Gastrocnemius medialis (tissue), 4 donors: ENCODE results near the gene ATG4D. TPM values are rescaled to one million over a fixed set of nuclear protein-coding genes. Genes with fewer than 3 reads are reported as not detected.
"Not testable (repeated sequence)": the region's sequence is repeated elsewhere in the genome, so short reads cannot be mapped to it uniquely, and the experiment has no call there.

Source experiments
- ATAC-seq, 2 donors: fragments of 150-250 bp; one replicate each; pipeline ENCODE4 v1.9.1; 2016
- DNase-seq, 2 donors: peaks; one replicate each; pipeline ENCODE4 v3.0.0-alpha.2; 2019
- H3K27ac ChIP-seq, 4 donors: fragments of 200-600 bp; sonication (generic); 1 replicate in 1 of 4; 2 replicates in 3 of 4; pipeline ENCODE4 v1.5.1; 2016 to 2018; ENCODE audit warnings: mild to moderate bottlenecking in 2 of 4, moderate library complexity in 1 of 4
- H3K27me3 ChIP-seq, 3 donors: fragments of 200-600 bp; sonication (generic) in 2 of 3; 1 replicate in 1 of 3; 2 replicates in 2 of 3; pipeline versions ENCODE4 v1.5.1 to v1.6.0; 2016 to 2019; ENCODE audit warnings: mild to moderate bottlenecking in 1 of 3, moderate library complexity in 1 of 3
- H3K36me3 ChIP-seq, 2 donors: fragments of 200-600 bp; sonication (generic) in 1 of 2; one replicate each; pipeline ENCODE4 v1.5.1; 2017 to 2018
- H3K4me1 ChIP-seq, 2 donors: fragments of 200-600 bp; sonication (generic) in 1 of 2; one replicate each; pipeline ENCODE4 v1.5.1; 2016 to 2017; ENCODE audit warnings: mild to moderate bottlenecking in 2 of 2
- H3K4me3 ChIP-seq, 4 donors: fragments of 200-600 bp; sonication (generic) in 3 of 4; 1 replicate in 1 of 4; 2 replicates in 3 of 4; pipeline ENCODE4 v1.5.1; 2016 to 2019; ENCODE audit warnings: mild to moderate bottlenecking in 2 of 4
- H3K9me3 ChIP-seq, 3 donors: fragments of 200-600 bp; sonication (generic) in 2 of 3; 1 replicate in 1 of 3; 2 replicates in 2 of 3; pipeline ENCODE4 v1.5.1; 2016 to 2019
- POLR2A ChIP-seq, 2 donors: fragments of 450-650 bp; IDR thresholded peaks; one replicate each; pipeline ENCODE4 v1.6.1; 2017; ENCODE audit warnings: antibody characterized with exemption in 2 of 2, mild to moderate bottlenecking in 2 of 2, moderate library complexity in 2 of 2
- in situ Hi-C, 4 donors: fragments of 200-750 bp; cut with MboI; loops; one replicate each; pipeline versions ENCODE4 v1.15.0 to v1.8.0; 2017; ENCODE audit warnings: low sequenced_read_pairs in 4 of 4
- intact Hi-C: fragments of 100-400 bp; cut with DNase I; formaldehyde crosslinking; loops from one replicate; pipeline ENCODE4 v1.15.1; 2023; ENCODE audit warnings: low total_unique reads
- total RNA-seq, 4 donors: library from RNA; depleted of rRNA; stranded (reverse); fragments of >200 nt; gene quantifications; one replicate each; pipeline versions ENCODE4 v1.1.0 to v1.2.3, GENCODE V29; 2016
- TF ChIP-seq, protein P1 (sequence below), 5 experiments: fragments of 450-650 bp in 3 of 5; fragments of 200-600 bp in 2 of 5; sonication (generic) in 2 of 5; IDR thresholded peaks in 4 of 5; conservative IDR thresholded peaks in 1 of 5; 1 replicate in 4 of 5; 2 replicates in 1 of 5; pipeline ENCODE4 v1.5.1; 2016 to 2019; ENCODE audit warnings: antibody characterized with exemption in 5 of 5, mild to moderate bottlenecking in 3 of 5, moderate library complexity in 3 of 5

ATG4D gene
- total RNA-seq, 4 donors from 2014 or later, result 67.6 to 127 (median 96.0) TPM

DNA sequence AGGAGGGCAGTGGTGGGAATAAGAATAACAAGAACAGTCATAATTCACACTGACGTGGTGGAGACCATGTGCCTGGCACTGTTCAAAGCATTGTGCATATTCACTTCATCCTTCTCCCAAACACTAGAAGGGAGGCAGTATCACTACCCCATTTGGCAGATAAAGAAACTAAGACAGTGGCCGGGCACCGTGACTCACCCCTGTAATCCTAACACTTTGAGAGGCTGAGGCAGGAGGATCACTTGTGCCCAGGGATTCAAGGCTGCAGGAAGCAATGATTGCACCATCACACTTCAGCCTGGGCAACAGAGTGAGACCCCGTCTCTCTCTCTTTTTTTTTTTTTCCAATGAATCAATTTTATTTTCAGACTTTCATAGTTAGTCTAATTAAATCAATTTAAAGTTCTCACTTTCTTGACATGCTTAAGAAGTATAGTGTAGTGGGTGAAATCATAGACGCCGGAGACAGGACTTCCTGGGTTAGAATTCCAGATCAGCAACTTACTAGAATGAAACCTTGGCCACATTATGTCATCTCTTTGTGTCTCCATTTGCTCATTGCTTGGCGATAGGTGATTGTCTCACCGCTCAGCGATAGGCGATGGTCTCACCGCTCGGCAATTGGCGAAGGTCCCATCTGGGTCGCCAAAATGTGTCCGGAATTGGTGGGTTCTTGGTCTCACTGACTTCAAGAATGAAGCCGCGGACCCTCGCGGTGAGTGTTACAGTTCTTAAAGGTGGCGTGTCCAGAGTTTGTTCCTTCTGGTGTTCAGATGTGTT, 5.3 kb upstream of the ATG4D start:
- no peaks in the 10 kb centered on the region for H3K36me3 ChIP-seq
- DNase-seq (no peak), ATAC-seq (no peak)
- no peak overlapping the region for H3K4me3 ChIP-seq
- H3K27ac ChIP-seq, result no peak overlapping the region
- in situ Hi-C loops (no loop called here), intact Hi-C loops (no loop called here)
- no peak for TF ChIP-seq POLR2A (IDR thresholded peaks at IDR 0.05)
- TF ChIP-seq, protein P1, sequence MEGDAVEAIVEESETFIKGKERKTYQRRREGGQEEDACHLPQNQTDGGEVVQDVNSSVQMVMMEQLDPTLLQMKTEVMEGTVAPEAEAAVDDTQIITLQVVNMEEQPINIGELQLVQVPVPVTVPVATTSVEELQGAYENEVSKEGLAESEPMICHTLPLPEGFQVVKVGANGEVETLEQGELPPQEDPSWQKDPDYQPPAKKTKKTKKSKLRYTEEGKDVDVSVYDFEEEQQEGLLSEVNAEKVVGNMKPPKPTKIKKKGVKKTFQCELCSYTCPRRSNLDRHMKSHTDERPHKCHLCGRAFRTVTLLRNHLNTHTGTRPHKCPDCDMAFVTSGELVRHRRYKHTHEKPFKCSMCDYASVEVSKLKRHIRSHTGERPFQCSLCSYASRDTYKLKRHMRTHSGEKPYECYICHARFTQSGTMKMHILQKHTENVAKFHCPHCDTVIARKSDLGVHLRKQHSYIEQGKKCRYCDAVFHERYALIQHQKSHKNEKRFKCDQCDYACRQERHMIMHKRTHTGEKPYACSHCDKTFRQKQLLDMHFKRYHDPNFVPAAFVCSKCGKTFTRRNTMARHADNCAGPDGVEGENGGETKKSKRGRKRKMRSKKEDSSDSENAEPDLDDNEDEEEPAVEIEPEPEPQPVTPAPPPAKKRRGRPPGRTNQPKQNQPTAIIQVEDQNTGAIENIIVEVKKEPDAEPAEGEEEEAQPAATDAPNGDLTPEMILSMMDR (IDR thresholded peaks at IDR 0.05 in 4 of 5, conservative IDR thresholded peaks at IDR 0.05 in 1 of 5), result no peak
- peaks cover 0 to 3% of the 10 kb centered on the region in 2 donors for H3K4me1 ChIP-seq
- no peaks in the 10 kb centered on the region for H3K9me3 ChIP-seq
- H3K27me3 ChIP-seq, result no peaks in the 10 kb centered on the region

DNA sequence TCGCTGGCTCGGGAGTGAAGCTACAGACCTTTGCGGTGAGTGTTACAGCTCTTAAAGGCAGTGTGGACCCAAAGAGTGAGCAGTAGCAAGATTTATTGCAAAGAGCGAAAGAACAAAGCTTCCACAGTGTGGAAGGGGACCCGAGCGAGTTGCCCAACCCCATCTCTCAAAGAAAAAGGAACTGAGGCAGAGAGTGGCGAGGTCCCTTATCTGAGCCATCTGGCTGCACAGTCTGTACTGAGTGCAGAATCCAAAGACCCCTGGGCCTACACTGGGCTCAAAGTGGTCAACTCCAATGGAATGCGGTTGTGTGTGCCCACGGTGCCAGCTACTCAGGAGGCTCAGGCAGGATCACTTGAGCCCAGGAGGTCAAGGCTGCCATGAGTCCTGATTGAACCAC, 4.7 kb upstream of the ATG4D start:
- H3K27ac ChIP-seq, in situ Hi-C loops, H3K9me3 ChIP-seq, H3K36me3 ChIP-seq, intact Hi-C loops, H3K4me1 ChIP-seq, DNase-seq, ATAC-seq, H3K27me3 ChIP-seq, H3K4me3 ChIP-seq: not testable (repeated sequence)

DNA sequence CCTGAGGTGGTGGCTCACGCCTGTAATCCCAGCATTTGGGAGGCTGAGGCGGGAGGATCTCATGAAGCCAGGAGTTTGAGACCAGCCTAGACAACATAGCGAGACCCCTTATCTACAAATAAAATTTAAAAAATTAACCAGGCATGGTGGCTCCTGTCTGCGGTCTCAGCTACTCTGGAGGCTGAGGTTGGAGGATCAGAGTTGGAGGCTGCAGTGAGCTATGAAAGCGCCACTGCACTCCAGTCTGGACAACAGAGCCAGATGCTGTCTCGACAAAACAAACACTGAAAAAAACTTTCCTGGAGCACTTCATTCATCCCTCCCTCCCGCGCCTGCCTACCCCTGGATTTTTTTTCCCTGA, 665 bp upstream of the ATG4D start:
- TF ChIP-seq POLR2A (IDR thresholded peaks at IDR 0.05), result no peak
- TF ChIP-seq, protein P1 (IDR thresholded peaks at IDR 0.05 in 4 of 5, conservative IDR thresholded peaks at IDR 0.05 in 1 of 5), result no peak
- in situ Hi-C loops, result loop anchor here in 1 of 4 donors (10.0 kb wide), 1 partner anchor 58 kb away; no protein-coding TSS in a partner anchor
- ATAC-seq (no peak), DNase-seq (no peak)
- Histone ChIP-seq H3K4me3 (peak overlapping the region; percentile 68 to 94 (median 79)), H3K36me3 (peaks cover 0 to 23% of the 10 kb centered on the region in 2 donors), H3K27me3 (no peaks in the 10 kb centered on the region), H3K4me1 (peaks cover 15 to 18% of the 10 kb centered on the region in 2 donors), H3K9me3 (no peaks in the 10 kb centered on the region), H3K27ac (peak overlapping the region; percentile 89 to 96 (median 92))
- intact Hi-C loops, result loop anchor here (1.0 kb wide), 1 partner anchor 23 kb away; the partner anchor contains the start of gene KRI1

DNA sequence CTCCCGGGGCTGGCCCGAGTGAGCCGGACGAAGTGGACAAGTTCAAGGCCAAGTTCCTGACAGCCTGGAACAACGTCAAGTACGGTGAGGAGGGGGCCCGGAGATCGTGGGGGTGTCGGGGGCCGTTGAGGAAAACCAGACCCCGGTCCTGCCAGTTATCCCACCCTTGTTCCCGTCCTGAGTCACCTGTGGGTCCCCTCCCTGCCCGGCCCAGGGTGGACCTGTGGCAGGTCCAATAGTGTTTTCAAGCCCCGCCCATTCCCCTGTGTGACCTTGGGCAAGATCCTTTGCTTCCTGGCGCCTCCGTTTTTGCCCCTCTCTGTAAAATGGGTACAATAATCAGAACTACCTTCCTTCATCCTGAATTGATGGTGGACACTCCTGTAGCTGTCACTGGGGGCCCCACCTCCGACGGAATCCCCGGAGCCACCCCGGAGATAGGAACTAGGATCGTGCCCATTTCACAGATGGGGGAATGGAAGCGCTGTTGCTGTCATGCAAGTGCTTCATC, 593 bp downstream of the ATG4D start:
- Histone ChIP-seq H3K4me3 (peak overlapping the region; percentile 68 to 94 (median 79)), H3K9me3 (no peaks in the 10 kb centered on the region), H3K4me1 (peaks cover 15 to 18% of the 10 kb centered on the region in 2 donors), H3K27ac (peak overlapping the region; percentile 89 to 96 (median 92)), H3K27me3 (no peaks in the 10 kb centered on the region), H3K36me3 (peaks cover 0 to 34% of the 10 kb centered on the region in 2 donors)
- TF ChIP-seq POLR2A (IDR thresholded peaks at IDR 0.05), result no peak
- TF ChIP-seq, protein P1 (IDR thresholded peaks at IDR 0.05 in 4 of 5, conservative IDR thresholded peaks at IDR 0.05 in 1 of 5), result no peak
- intact Hi-C loops (loop anchor here (2.0 kb wide), 1 partner anchor 41 kb away; the partner anchor contains the start of gene KEAP1), in situ Hi-C loops (loop anchor here in 1 of 4 donors (10.0 kb wide), 1 partner anchor 59 kb away; no protein-coding TSS in a partner anchor)
- DNase-seq (peak in 1 of 2 donors; percentile 69), ATAC-seq (peak; percentile 55 to 64)

DNA sequence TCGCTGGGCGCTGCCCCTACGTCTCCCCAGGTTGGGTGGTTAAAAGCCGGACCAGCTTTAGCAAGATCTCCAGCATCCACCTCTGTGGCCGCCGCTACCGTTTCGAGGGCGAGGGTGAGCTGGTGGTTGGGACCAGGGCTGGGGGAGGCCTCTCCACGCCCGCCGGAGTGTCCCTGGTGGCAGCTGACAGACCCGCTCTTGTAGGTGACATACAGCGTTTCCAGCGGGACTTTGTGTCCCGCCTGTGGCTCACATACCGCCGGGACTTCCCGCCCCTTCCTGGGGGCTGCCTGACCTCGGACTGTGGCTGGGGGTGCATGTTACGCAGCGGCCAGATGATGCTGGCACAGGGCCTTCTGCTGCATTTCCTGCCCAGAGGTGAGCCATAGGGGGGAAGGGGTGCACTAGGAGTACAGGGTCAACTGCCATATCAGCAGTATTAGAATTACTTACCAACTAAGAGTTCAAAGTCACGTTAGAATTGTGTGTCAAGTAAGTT, 1.1 kb downstream of the ATG4D start:
- H3K4me1 ChIP-seq, result peaks cover 15 to 18% of the 10 kb centered on the region in 2 donors
- peak overlapping the region; percentile 89 to 96 (median 92) for H3K27ac ChIP-seq
- no peaks in the 10 kb centered on the region for H3K9me3 ChIP-seq
- peaks cover 0 to 39% of the 10 kb centered on the region in 2 donors for H3K36me3 ChIP-seq
- in situ Hi-C loops, result loop anchor here in 1 of 4 donors (10.0 kb wide), 1 partner anchor 60 kb away; no protein-coding TSS in a partner anchor
- TF ChIP-seq POLR2A (IDR thresholded peaks at IDR 0.05), result no peak
- TF ChIP-seq, protein P1 (IDR thresholded peaks at IDR 0.05 in 4 of 5, conservative IDR thresholded peaks at IDR 0.05 in 1 of 5), result no peak
- no peak for DNase-seq
- no peak for ATAC-seq
- H3K4me3 ChIP-seq, result peak overlapping the region; percentile 68 to 94 (median 79)
- no peaks in the 10 kb centered on the region for H3K27me3 ChIP-seq
- intact Hi-C loops, result loop anchor here (2.0 kb wide), 1 partner anchor 42 kb away; the partner anchor contains the start of gene KEAP1
